SK-N-SH treated with all-trans-retinoic acid at 6 μM for 48 hours (cell line): ENCODE measurements around the gene CCN5.

Experiments
- ATAC-seq: fragments of 200-7000 bp; cut with Tn5 transposase; 3 replicates; pipeline ENCODE4 v1.9.1; 2020; ENCODE audit warnings: mild to moderate bottlenecking, moderate library complexity
- BACH2 ChIP-seq: fragments of 250-450 bp; sonication (Bioruptor Pico); IDR thresholded peaks from 2 replicates; pipeline ENCODE4 v1.9.0; 2021; ENCODE audit warnings: mild to moderate bottlenecking, borderline replicate concordance
- CREB5 ChIP-seq: fragments of 250-450 bp; sonication (Bioruptor Pico); IDR thresholded peaks from 2 replicates; pipeline ENCODE4 v1.5.1; 2020; ENCODE audit warnings: low read depth, mild to moderate bottlenecking, moderate library complexity
- CSDC2 ChIP-seq: fragments of 250-450 bp; sonication (Bioruptor Pico); IDR thresholded peaks from 2 replicates; pipeline ENCODE4 v1.5.0; 2020; ENCODE audit warnings: mild to moderate bottlenecking, moderate library complexity
- CSRNP3 ChIP-seq: fragments of 250-450 bp; sonication (Bioruptor Pico); IDR thresholded peaks from 2 replicates; pipeline ENCODE4 v1.5.1; 2021; ENCODE audit warnings: mild to moderate bottlenecking, moderate library complexity
- ESRRG ChIP-seq: fragments of 250-450 bp; sonication (Bioruptor Pico); IDR thresholded peaks from 2 replicates; pipeline ENCODE4 v1.6.1; 2021; ENCODE audit warnings: mild to moderate bottlenecking
- GLIS3 ChIP-seq: fragments of 250-450 bp; sonication (Bioruptor Pico); IDR thresholded peaks from 2 replicates; pipeline ENCODE4 v1.5.0; 2020; ENCODE audit warnings: mild to moderate bottlenecking, moderate library complexity
- ISL1 ChIP-seq: fragments of 250-450 bp; sonication (Bioruptor Pico); IDR thresholded peaks from 2 replicates; pipeline ENCODE4 v2.1.2; 2022; ENCODE audit warnings: mild to moderate bottlenecking, moderate library complexity
- OSR1 ChIP-seq: fragments of 250-450 bp; sonication (Bioruptor Pico); IDR thresholded peaks from 2 replicates; pipeline ENCODE4 v1.8.0; 2022; ENCODE audit warnings: moderate library complexity, mild to moderate bottlenecking, inconsistent platforms
- PATZ1 ChIP-seq: fragments of 250-450 bp; sonication (Bioruptor Pico); IDR thresholded peaks from 2 replicates; pipeline ENCODE4 v1.8.0; 2020; ENCODE audit warnings: mild to moderate bottlenecking, moderate library complexity, borderline replicate concordance
- POU6F1 ChIP-seq: fragments of 250-450 bp; sonication (Bioruptor Pico); IDR thresholded peaks from 2 replicates; pipeline ENCODE4 v1.8.0; 2021; ENCODE audit warnings: low read depth, mild to moderate bottlenecking, moderate library complexity, borderline replicate concordance
- PPARA ChIP-seq: fragments of 250-450 bp; sonication (Bioruptor Pico); IDR thresholded peaks from 2 replicates; pipeline ENCODE4 v1.5.0; 2020; ENCODE audit warnings: mild to moderate bottlenecking, borderline replicate concordance
- RARB ChIP-seq: fragments of 250-450 bp; sonication (Bioruptor Pico); IDR thresholded peaks from 2 replicates; pipeline ENCODE4 v1.8.0; 2021; ENCODE audit warnings: mild to moderate bottlenecking, moderate library complexity
- SNAI2 ChIP-seq: fragments of 250-450 bp; sonication (Bioruptor Pico); IDR thresholded peaks from 2 replicates; pipeline ENCODE4 v1.5.0; 2020; ENCODE audit warnings: mild to moderate bottlenecking, moderate library complexity
- TCF4 ChIP-seq: fragments of 250-450 bp; sonication (Bioruptor Pico); IDR thresholded peaks from 2 replicates; pipeline ENCODE4 v1.8.0; 2021; ENCODE audit warnings: mild to moderate bottlenecking, moderate library complexity, borderline replicate concordance
- ZC3H10 ChIP-seq: fragments of 250-450 bp; sonication (Bioruptor Pico); IDR thresholded peaks from 2 replicates; pipeline ENCODE4 v1.5.1; 2021; ENCODE audit warnings: mild to moderate bottlenecking, moderate library complexity
- ZFP3 ChIP-seq: fragments of 250-450 bp; sonication (Bioruptor Pico); IDR thresholded peaks from 2 replicates; pipeline ENCODE4 v1.5.0; 2020; ENCODE audit warnings: mild to moderate bottlenecking, moderate library complexity
- ZFP30 ChIP-seq: fragments of 450-650 bp; formaldehyde crosslinking; IDR thresholded peaks from 2 replicates; pipeline ENCODE4 v1.5.0; 2022; ENCODE audit warnings: mild to moderate bottlenecking, moderate library complexity
- ZNF565 ChIP-seq: fragments of 450-650 bp; formaldehyde crosslinking; conservative IDR thresholded peaks from 2 replicates; pipeline ENCODE4 v1.5.0; 2020; ENCODE audit warnings: low read depth, mild to moderate bottlenecking, moderate library complexity
- ZNF70 ChIP-seq: fragments of 450-650 bp; formaldehyde crosslinking; IDR thresholded peaks from 2 replicates; pipeline ENCODE4 v1.5.0; 2020; ENCODE audit warnings: mild to moderate bottlenecking, moderate library complexity
- ZNF8 ChIP-seq: fragments of 450-650 bp; formaldehyde crosslinking; IDR thresholded peaks from 2 replicates; pipeline ENCODE4 v1.5.0; 2020; ENCODE audit warnings: mild to moderate bottlenecking, moderate library complexity

Gene CCN5

GRCh38 chr20:44765701-44766347 lies 50.7 kb downstream of the CCN5 start (continued):
- TF ChIP-seq TCF4 (no peak), CREB5 (CRISPR knock-in tag) (no peak)

GRCh38 chr20:44768256-44768655 lies 53.1 kb downstream of the CCN5 start:
- no peak for ATAC-seq
- TF ChIP-seq CSDC2 (CRISPR knock-in tag) (no peak), ZNF70 (CRISPR knock-in tag) (no peak), SNAI2 (CRISPR knock-in tag) (no peak), PPARA (CRISPR knock-in tag) (no peak), OSR1 (CRISPR knock-in tag) (no peak), CSRNP3 (CRISPR knock-in tag) (no peak), ZNF8 (no peak), PATZ1 (CRISPR knock-in tag) (no peak), ZFP3 (CRISPR knock-in tag) (no peak), ZNF565 (no peak), ZC3H10 (CRISPR knock-in tag) (no peak), ESRRG (CRISPR knock-in tag) (no peak), RARB (CRISPR knock-in tag) (no peak), POU6F1 (no peak), ISL1 (no peak), GLIS3 (CRISPR knock-in tag) (no peak), ZFP30 (CRISPR knock-in tag) (no peak), TCF4 (no peak), CREB5 (CRISPR knock-in tag) (no peak)

- TF ChIP-seq PATZ1 (CRISPR knock-in tag) (no peak), CREB5 (CRISPR knock-in tag) (no peak), GLIS3 (CRISPR knock-in tag) (no peak), BACH2 (CRISPR knock-in tag) (no peak), ZNF8 (no peak), ISL1 (no peak), ZNF565 (no peak), ZNF70 (CRISPR knock-in tag) (no peak), POU6F1 (no peak)
- no peak for ATAC-seq
Observed at GRCh38 chr20:44768854-44769480, 53.8 kb downstream of the CCN5 start.
